ENCODE data around the gene ECEL1. TPM values are rescaled to one million over a fixed set of nuclear protein-coding genes. Genes with fewer than 3 reads are reported as not detected.

Gene ECEL1
- total and polyA plus RNA-seq, 7 experiments from 2014 or later = not detected

DNA sequence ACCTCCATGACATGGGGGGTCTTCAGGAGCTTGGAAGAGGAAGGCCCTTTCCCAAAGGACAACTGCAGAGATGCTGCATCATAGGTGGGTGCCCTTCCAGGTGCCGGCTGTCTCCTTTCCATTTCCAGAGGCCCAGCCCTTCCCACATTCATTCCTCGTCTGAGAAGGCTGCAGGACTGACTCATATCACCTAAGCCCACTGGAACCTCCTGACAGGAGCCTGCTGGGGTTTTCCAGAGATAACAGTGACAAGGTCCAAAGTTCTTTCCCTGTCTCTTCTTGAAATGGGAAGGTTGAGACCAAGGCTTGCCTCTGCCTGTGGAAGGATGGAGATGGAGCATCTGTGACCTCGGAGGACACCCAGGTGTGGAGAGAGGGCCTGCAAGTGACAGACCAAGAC lies 28.9 kb upstream of the ECEL1 start:
- no peak for ATAC-seq
- Mint-ChIP-seq H3K27me3 (peaks cover 9 to 28% (median 18%) of the 10 kb centered on the region in 5 donors), H3K36me3 (no peaks in the 10 kb centered on the region), H3K9me3 (no peaks in the 10 kb centered on the region), H3K4me3 (no peak overlapping the region), H3K27ac (no peak overlapping the region), H3K4me1 (peaks cover 0 to 5% (median 3%) of the 10 kb centered on the region in 7 donors)
- Histone ChIP-seq H3K9me3 (ENCODE audit: control insufficient read depth in 2 of 3, low read length in 3 of 3) (no peaks in the 10 kb centered on the region), H3K27me3 (ENCODE audit: control insufficient read depth in 2 of 2, insufficient read depth in 2 of 2, low read length in 2 of 2) (no peaks in the 10 kb centered on the region), H3K4me1 (ENCODE audit: control insufficient read depth in 2 of 2, insufficient read depth in 2 of 2, low read length in 2 of 2) (no peaks in the 10 kb centered on the region), H3K4me3 (ENCODE audit: low read length) (no peak overlapping the region), H3K27ac (ENCODE audit: low read depth, low read length) (no peak overlapping the region), H3K36me3 (ENCODE audit: control insufficient read depth in 2 of 3, insufficient read depth in 3 of 3, low read length in 3 of 3) (no peaks in the 10 kb centered on the region)
- POLR2A ChIA-PET = no interaction called here
- CTCF ChIA-PET = no interaction called here
- no peak for DNase-seq
- intact Hi-C loops (cut with micrococcal nuclease) = no loop called here

DNA sequence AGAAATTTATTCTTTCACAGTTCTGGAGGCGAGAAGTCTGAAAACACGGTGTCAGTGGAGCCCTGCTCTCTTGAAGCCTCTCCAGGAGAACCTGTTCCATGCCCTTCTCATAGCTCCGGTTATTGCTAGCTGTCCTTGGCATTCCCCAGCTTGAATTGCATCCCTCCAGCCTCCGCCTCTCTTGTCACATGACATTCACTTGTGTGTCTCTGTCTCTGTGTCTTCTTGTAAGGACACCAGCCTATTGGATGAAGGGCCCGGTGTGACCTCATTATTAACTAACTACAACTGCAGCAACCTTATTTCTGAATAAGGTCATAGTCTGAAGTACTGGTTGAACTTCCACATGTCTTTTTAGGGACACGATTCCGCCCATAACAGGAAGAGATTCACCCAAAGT lies 28.0 kb upstream of the ECEL1 start:
- Histone ChIP-seq H3K9me3 (ENCODE audit: control insufficient read depth in 2 of 3, low read length in 3 of 3) (no peaks in the 10 kb centered on the region), H3K4me3 (ENCODE audit: low read length) (no peak overlapping the region), H3K27me3 (ENCODE audit: control insufficient read depth in 2 of 2, insufficient read depth in 2 of 2, low read length in 2 of 2) (no peaks in the 10 kb centered on the region), H3K27ac (ENCODE audit: low read depth, low read length) (no peak overlapping the region), H3K36me3 (ENCODE audit: control insufficient read depth in 2 of 3, insufficient read depth in 3 of 3, low read length in 3 of 3) (no peaks in the 10 kb centered on the region), H3K4me1 (ENCODE audit: control insufficient read depth in 2 of 2, insufficient read depth in 2 of 2, low read length in 2 of 2) (no peaks in the 10 kb centered on the region)
- POLR2A ChIA-PET = no interaction called here
- Mint-ChIP-seq H3K27me3 (peaks cover 9 to 24% (median 14%) of the 10 kb centered on the region in 5 donors), H3K9me3 (no peaks in the 10 kb centered on the region), H3K36me3 (no peaks in the 10 kb centered on the region), H3K4me1 (peaks cover 0 to 3% (median 0%) of the 10 kb centered on the region in 7 donors), H3K27ac (no peak overlapping the region), H3K4me3 (no peak overlapping the region)
- intact Hi-C loops (cut with micrococcal nuclease) = no loop called here
- DNase-seq (no peak), ATAC-seq (no peak)
- CTCF ChIA-PET = no interaction called here

DNA sequence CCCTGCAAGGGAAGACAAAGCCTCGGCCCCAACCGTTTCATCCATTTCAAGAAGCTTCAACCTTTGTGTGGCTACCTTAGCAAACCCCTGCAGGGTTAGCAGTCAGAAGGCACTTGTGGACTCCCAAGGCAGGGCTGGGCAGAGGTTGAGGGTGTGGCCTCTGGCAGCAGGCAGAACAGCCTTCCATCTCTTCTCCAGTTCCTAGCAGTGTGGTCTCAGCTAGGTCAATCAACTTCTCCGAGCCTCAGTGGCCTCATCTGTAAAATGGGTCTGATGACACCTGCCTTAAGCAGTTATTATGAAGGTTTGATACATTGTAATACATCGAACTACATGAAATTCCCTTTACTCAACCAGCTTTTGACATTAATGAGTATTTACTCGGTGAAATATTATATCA lies 25.7 kb upstream of the ECEL1 start:
- H3K27ac Mint-ChIP-seq = no peak overlapping the region
- CTCF ChIA-PET = no interaction called here
- no peak overlapping the region for H3K4me3 Mint-ChIP-seq

DNA sequence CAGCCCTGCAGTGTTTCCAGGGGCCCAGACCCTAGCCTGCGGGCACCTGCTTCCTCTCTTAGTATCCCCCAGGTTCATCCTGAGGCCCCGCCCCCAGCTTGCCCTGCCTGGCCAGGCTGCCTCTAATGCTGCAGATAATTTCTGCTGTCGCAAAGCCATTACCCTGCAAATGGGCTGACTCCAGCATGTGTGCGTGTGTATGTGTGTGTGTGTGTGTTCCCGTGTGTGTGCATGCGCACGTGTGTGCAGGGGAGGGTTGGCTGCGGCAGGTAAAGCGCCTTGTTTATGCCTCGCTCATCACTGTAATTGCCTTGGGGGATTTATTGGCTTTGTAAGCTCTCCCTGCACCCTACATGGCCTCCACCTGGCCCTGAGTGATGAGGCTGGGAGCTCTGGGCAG lies 25.0 kb upstream of the ECEL1 start:
- POLR2A ChIA-PET = no interaction called here
- Mint-ChIP-seq H3K27me3 (peaks cover 0 to 25% (median 8%) of the 10 kb centered on the region in 5 donors), H3K9me3 (no peaks in the 10 kb centered on the region), H3K36me3 (no peaks in the 10 kb centered on the region), H3K4me3 (no peak overlapping the region), H3K27ac (no peak overlapping the region), H3K4me1 (peaks cover 0 to 3% (median 0%) of the 10 kb centered on the region in 7 donors)
- H3K9me3 ChIP-seq (ENCODE audit: control insufficient read depth in 2 of 3, low read length in 3 of 3) = no peaks in the 10 kb centered on the region
- CTCF ChIA-PET = no interaction called here
- intact Hi-C loops (cut with micrococcal nuclease) = no loop called here
- H3K4me3 ChIP-seq (ENCODE audit: low read length) = no peak overlapping the region
- no peak overlapping the region for H3K27ac ChIP-seq (ENCODE audit: low read depth, low read length)
- DNase-seq (no peak), ATAC-seq (no peak)
- H3K36me3 ChIP-seq (ENCODE audit: control insufficient read depth in 2 of 3, insufficient read depth in 3 of 3, low read length in 3 of 3) = no peaks in the 10 kb centered on the region
- no peaks in the 10 kb centered on the region for H3K4me1 ChIP-seq (ENCODE audit: control insufficient read depth in 2 of 2, insufficient read depth in 2 of 2, low read length in 2 of 2)
- H3K27me3 ChIP-seq (ENCODE audit: control insufficient read depth in 2 of 2, insufficient read depth in 2 of 2, low read length in 2 of 2) = no peaks in the 10 kb centered on the region

More for the DNA sequence above, 25.7 kb upstream of the ECEL1 start:
- H3K4me1 Mint-ChIP-seq = peaks cover 0 to 3% (median 0%) of the 10 kb centered on the region in 7 donors
- H3K9me3 ChIP-seq (ENCODE audit: control insufficient read depth in 2 of 3, low read length in 3 of 3) = no peaks in the 10 kb centered on the region
- H3K27ac ChIP-seq (ENCODE audit: low read depth, low read length) = no peak overlapping the region
- POLR2A ChIA-PET = no interaction called here
- H3K27me3 ChIP-seq (ENCODE audit: control insufficient read depth in 2 of 2, insufficient read depth in 2 of 2, low read length in 2 of 2) = no peaks in the 10 kb centered on the region
- intact Hi-C loops (cut with micrococcal nuclease) = no loop called here
- peaks cover 1 to 25% (median 8%) of the 10 kb centered on the region in 5 donors for H3K27me3 Mint-ChIP-seq
- no peak overlapping the region for H3K4me3 ChIP-seq (ENCODE audit: low read length)
- no peak for DNase-seq
- H3K9me3 Mint-ChIP-seq = no peaks in the 10 kb centered on the region
- H3K36me3 ChIP-seq (ENCODE audit: control insufficient read depth in 2 of 3, insufficient read depth in 3 of 3, low read length in 3 of 3) = no peaks in the 10 kb centered on the region
- H3K36me3 Mint-ChIP-seq = no peaks in the 10 kb centered on the region
- no peak for ATAC-seq
- H3K4me1 ChIP-seq (ENCODE audit: control insufficient read depth in 2 of 2, insufficient read depth in 2 of 2, low read length in 2 of 2) = no peaks in the 10 kb centered on the region

DNA sequence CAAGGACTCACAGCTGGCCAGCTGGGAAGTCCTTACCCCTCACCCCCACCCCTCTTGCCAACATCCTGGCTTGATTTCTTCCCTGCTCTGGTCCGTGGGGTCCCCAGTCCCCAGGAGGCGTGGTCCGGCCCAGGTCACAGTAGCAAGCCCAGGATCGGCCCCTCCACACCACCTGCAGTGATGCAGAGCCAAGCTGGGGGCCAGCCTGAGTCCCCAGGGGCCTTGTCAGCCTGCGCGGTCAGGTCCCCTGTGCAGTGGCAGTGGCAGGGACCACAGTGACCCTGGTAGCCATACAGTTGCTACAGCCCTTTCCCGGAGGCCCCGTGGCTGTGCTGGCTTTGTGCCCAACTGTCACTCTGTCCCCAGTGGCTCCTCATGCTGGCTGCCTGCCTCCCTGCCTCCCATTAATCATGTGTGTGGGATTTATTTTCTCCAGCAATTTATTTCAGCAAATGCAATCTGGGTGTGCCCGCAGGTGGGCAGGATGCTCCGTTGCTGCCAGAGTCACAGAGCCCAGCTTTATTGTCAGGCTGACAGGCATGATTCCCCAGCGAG lies 23.8 kb upstream of the ECEL1 start:
- intact Hi-C loops (cut with micrococcal nuclease) = no loop called here
- H3K4me3 ChIP-seq (ENCODE audit: low read length) = no peak overlapping the region
- no peaks in the 10 kb centered on the region for H3K9me3 ChIP-seq (ENCODE audit: control insufficient read depth in 2 of 3, low read length in 3 of 3)
- no peak overlapping the region for H3K27ac ChIP-seq (ENCODE audit: low read depth, low read length)
- Mint-ChIP-seq H3K36me3 (no peaks in the 10 kb centered on the region), H3K4me1 (peaks cover 0 to 1% (median 0%) of the 10 kb centered on the region in 7 donors), H3K4me3 (no peak overlapping the region), H3K9me3 (no peaks in the 10 kb centered on the region), H3K27me3 (peaks cover 0 to 27% (median 8%) of the 10 kb centered on the region in 5 donors), H3K27ac (no peak overlapping the region)
- DNase-seq = no peak
- H3K4me1 ChIP-seq (ENCODE audit: control insufficient read depth in 2 of 2, insufficient read depth in 2 of 2, low read length in 2 of 2) = no peaks in the 10 kb centered on the region
- CTCF ChIA-PET = no interaction called here
- POLR2A ChIA-PET = no interaction called here
- H3K27me3 ChIP-seq (ENCODE audit: control insufficient read depth in 2 of 2, insufficient read depth in 2 of 2, low read length in 2 of 2) = no peaks in the 10 kb centered on the region
- H3K36me3 ChIP-seq (ENCODE audit: control insufficient read depth in 2 of 3, insufficient read depth in 3 of 3, low read length in 3 of 3) = no peaks in the 10 kb centered on the region
- no peak for ATAC-seq

DNA sequence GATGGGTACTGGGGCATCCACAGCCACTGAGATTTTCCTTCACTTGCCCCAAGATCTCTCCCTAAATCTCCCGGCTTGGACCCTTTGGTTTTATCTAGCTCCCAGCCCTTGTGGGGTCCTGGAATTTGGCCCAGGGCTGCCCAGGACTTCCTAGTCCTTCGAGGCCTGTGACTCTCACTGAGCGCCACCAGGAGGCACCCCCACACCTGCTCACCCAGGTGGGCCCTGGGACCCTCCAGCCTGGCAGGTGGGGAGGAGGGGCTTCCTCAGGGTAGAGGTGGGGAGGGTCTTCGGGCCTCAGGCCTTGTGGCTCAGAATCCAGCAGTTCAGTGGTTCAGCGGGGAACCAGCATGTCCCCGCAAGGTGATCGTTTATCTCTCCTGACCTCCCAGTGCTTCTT lies 20.6 kb upstream of the ECEL1 start:
- Histone ChIP-seq H3K27me3 (ENCODE audit: control insufficient read depth in 2 of 2, insufficient read depth in 2 of 2, low read length in 2 of 2) (peaks cover 0 to 7% of the 10 kb centered on the region in 2 donors), H3K36me3 (ENCODE audit: control insufficient read depth in 2 of 3, insufficient read depth in 3 of 3, low read length in 3 of 3) (no peaks in the 10 kb centered on the region), H3K9me3 (ENCODE audit: control insufficient read depth in 2 of 3, low read length in 3 of 3) (no peaks in the 10 kb centered on the region), H3K27ac (ENCODE audit: low read depth, low read length) (no peak overlapping the region), H3K4me3 (ENCODE audit: low read length) (no peak overlapping the region), H3K4me1 (ENCODE audit: control insufficient read depth in 2 of 2, insufficient read depth in 2 of 2, low read length in 2 of 2) (no peaks in the 10 kb centered on the region)
- DNase-seq (no peak), ATAC-seq (no peak)
- H3K4me3 Mint-ChIP-seq = no peak overlapping the region
- H3K36me3 Mint-ChIP-seq = no peaks in the 10 kb centered on the region
- H3K4me1 Mint-ChIP-seq = peaks cover 0 to 9% (median 3%) of the 10 kb centered on the region in 7 donors
- no peaks in the 10 kb centered on the region for H3K9me3 Mint-ChIP-seq
- H3K27me3 Mint-ChIP-seq = peaks cover 16 to 47% (median 27%) of the 10 kb centered on the region in 5 donors
- intact Hi-C loops (cut with micrococcal nuclease) = no loop called here
- CTCF ChIA-PET = no interaction called here
- no peak overlapping the region for H3K27ac Mint-ChIP-seq
- POLR2A ChIA-PET = no interaction called here

DNA sequence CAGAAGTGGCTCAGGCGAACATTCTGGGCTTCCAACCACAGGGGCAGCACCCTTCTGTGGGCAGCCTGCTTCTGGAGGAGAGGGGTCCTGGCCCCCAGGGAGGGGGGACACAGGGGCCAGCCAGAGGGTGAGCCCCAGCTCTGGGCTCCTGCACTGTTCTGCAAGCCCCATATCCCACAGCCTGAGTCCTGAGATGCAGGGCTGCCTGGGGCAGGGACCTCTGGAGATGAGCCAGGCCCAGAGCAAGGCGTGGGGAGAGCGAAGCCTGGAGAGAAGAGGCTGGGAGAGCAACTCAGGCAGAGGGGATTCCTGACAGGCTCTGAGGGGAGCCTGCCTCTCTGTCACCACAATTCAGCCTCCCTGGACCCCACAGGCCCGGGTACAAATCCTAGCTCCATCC lies 19.1 kb upstream of the ECEL1 start:
- DNase-seq (no peak), ATAC-seq (no peak)
- Histone ChIP-seq H3K27me3 (ENCODE audit: control insufficient read depth in 2 of 2, insufficient read depth in 2 of 2, low read length in 2 of 2) (peaks cover 0 to 7% of the 10 kb centered on the region in 2 donors), H3K36me3 (ENCODE audit: control insufficient read depth in 2 of 3, insufficient read depth in 3 of 3, low read length in 3 of 3) (no peaks in the 10 kb centered on the region), H3K4me1 (ENCODE audit: control insufficient read depth in 2 of 2, insufficient read depth in 2 of 2, low read length in 2 of 2) (peaks cover 0 to 4% of the 10 kb centered on the region in 2 donors), H3K27ac (ENCODE audit: low read depth, low read length) (no peak overlapping the region), H3K9me3 (ENCODE audit: control insufficient read depth in 2 of 3, low read length in 3 of 3) (no peaks in the 10 kb centered on the region), H3K4me3 (ENCODE audit: low read length) (no peak overlapping the region)
- H3K9me3 Mint-ChIP-seq = no peaks in the 10 kb centered on the region
- peaks cover 17 to 52% (median 32%) of the 10 kb centered on the region in 5 donors for H3K27me3 Mint-ChIP-seq
- H3K4me3 Mint-ChIP-seq = no peak overlapping the region
- H3K4me1 Mint-ChIP-seq = peaks cover 0 to 9% (median 4%) of the 10 kb centered on the region in 7 donors
- no peaks in the 10 kb centered on the region for H3K36me3 Mint-ChIP-seq
- H3K27ac Mint-ChIP-seq = no peak overlapping the region
- ChIA-PET CTCF (no interaction called here), POLR2A (no interaction called here)
- intact Hi-C loops (cut with micrococcal nuclease) = no loop called here

All from naive thymus-derived CD4-positive, alpha-beta T cell (primary cell).